GM12878 (cell line): ENCODE measurements around the gene PRR7. TPM values are rescaled to one million over a fixed set of nuclear protein-coding genes. Genes with fewer than 3 reads are reported as not detected.
A peak's percentile ranks its signal among the peaks of the same experiment; 100 is the strongest.

Source experiments
- ATAC-seq: fragments of 200-7000 bp; cut with Tn5 transposase; 3 replicates; pipeline ENCODE4 v1.9.1; 2020; ENCODE audit warnings: mild to moderate bottlenecking, moderate library complexity
- BruUV-seq: library from RNA; stranded (reverse); fragments of 400-500 nt; replicated peaks from 2 replicates; lab custom pipeline; 2021; lab: Mats Ljungman, UMichigan
- CTCF ChIA-PET: fragments of 300-600 bp; sonication (Branson Sonifier 250); formaldehyde crosslinking; extraction: SDS; loops from one replicate; lab custom pipeline; 2021; ENCODE audit warnings: inconsistent platforms; lab: Yijun Ruan, JAX
- POLR2A ChIA-PET: fragments of 350-600 bp; formaldehyde crosslinking; extraction: SDS; loops from one replicate; lab custom pipeline; 2021; ENCODE audit warnings: inconsistent platforms; lab: Charles Lee
- RAD21 ChIA-PET: fragments of 300-600 bp; sonication (Branson Sonifier 250); formaldehyde crosslinking; loops from one replicate; lab custom pipeline; 2023; ENCODE audit warnings: antibody characterized with exemption; ENCODE audit not compliant: unreplicated experiment; lab: Charles Lee
- SMC1A ChIA-PET: fragments of 300-600 bp; sonication (Branson Sonifier 250); formaldehyde crosslinking; loops from one replicate; lab custom pipeline; 2023; ENCODE audit not compliant: unreplicated experiment, uncharacterized antibody; lab: Charles Lee
- DNase-seq: peaks from one replicate; pipeline ENCODE4 v3.0.0-alpha.2; 2011; ENCODE audit warnings: low read depth, low spot score
- FAIRE-seq: peaks from 3 replicates; lab custom pipeline; 2011; peaks lifted over from hg19 to GRCh38; lab: Jason Lieb, UNC
- H2AFZ ChIP-seq: 2 replicates; pipeline ENCODE4 v1.6.0; 2011; ENCODE audit warnings: low read depth, low read length, control low read depth; ENCODE audit not compliant: control insufficient read depth
- H3K27ac ChIP-seq: 2 replicates; pipeline ENCODE4 v1.5.1; 2011; ENCODE audit warnings: control low read depth; ENCODE audit not compliant: control insufficient read depth, insufficient read depth
- H3K27me3 ChIP-seq, 2 experiments: replicated peaks in 1 of 2; 2 replicates each; pipeline versions ENCODE4 v1.6.0 to v1.6.1; 2011; ENCODE audit warnings: low read length in 1 of 2; ENCODE audit not compliant: control insufficient read depth in 2 of 2, insufficient read depth in 2 of 2
- H3K36me3 ChIP-seq, 2 experiments: 2 replicates each; pipeline ENCODE4 v1.5.1; 2011; ENCODE audit warnings: low read length in 1 of 2; ENCODE audit not compliant: control insufficient read depth in 2 of 2, insufficient read depth in 2 of 2
- H3K4me1 ChIP-seq: 2 replicates; pipeline ENCODE4 v1.6.1; 2011; ENCODE audit warnings: mild to moderate bottlenecking, low read length, moderate library complexity, mixed read lengths; ENCODE audit not compliant: control insufficient read depth, insufficient read depth
- H3K4me2 ChIP-seq: 2 replicates; pipeline ENCODE4 v1.6.0; 2011; ENCODE audit warnings: control low read depth; ENCODE audit not compliant: control insufficient read depth, insufficient read depth
- H3K4me3 ChIP-seq: fragments of 200-600 bp; sonication (generic); 2 replicates; pipeline ENCODE4 v1.5.1; 2016
- H3K79me2 ChIP-seq: 2 replicates; pipeline ENCODE4 v1.6.0; 2011; ENCODE audit warnings: low read length; ENCODE audit not compliant: control insufficient read depth, insufficient read depth
- H3K9ac ChIP-seq: 2 replicates; pipeline ENCODE4 v1.8.0; 2011; ENCODE audit warnings: low read length, control low read depth, mixed read lengths; ENCODE audit not compliant: control insufficient read depth, insufficient read depth
- H3K9me3 ChIP-seq: replicated peaks from 3 replicates; pipeline ENCODE4 v1.5.1; 2011; ENCODE audit warnings: mild to moderate bottlenecking, low read length; ENCODE audit not compliant: control insufficient read depth, insufficient read depth
- H4K20me1 ChIP-seq: 2 replicates; pipeline ENCODE4 v1.6.0; 2011; ENCODE audit not compliant: control insufficient read depth, insufficient read depth
- CUX1 ChIP-seq: IDR thresholded peaks from 2 replicates; pipeline ENCODE4 v1.6.1; 2012; ENCODE audit warnings: improper control_type of control experiment, low read depth, low read length; ENCODE audit not compliant: insufficient replicate concordance
- GATAD2B ChIP-seq: fragments of 450-650 bp; conservative IDR thresholded peaks from 2 replicates; pipeline ENCODE4 v1.6.1; 2017; ENCODE audit warnings: low read depth, mild to moderate bottlenecking, moderate library complexity
- NFYB ChIP-seq: IDR thresholded peaks from 2 replicates; pipeline ENCODE4 v1.6.1; 2011; ENCODE audit warnings: low read depth, mild to moderate bottlenecking, low read length, improper control_type of control experiment, moderate library complexity; ENCODE audit not compliant: insufficient read depth
- NR2C2 ChIP-seq: IDR thresholded peaks from 2 replicates; pipeline ENCODE4 v1.6.1; 2011; ENCODE audit warnings: borderline replicate concordance, low read depth; ENCODE audit not compliant: control insufficient read depth, insufficient read length
- PRDM15 ChIP-seq: fragments of 450-650 bp; formaldehyde crosslinking; IDR thresholded peaks from 2 replicates; pipeline ENCODE4 v1.4.0; 2020; ENCODE audit warnings: mild to moderate bottlenecking, moderate library complexity
- SIN3A ChIP-seq: IDR thresholded peaks from 2 replicates; pipeline ENCODE4 v1.6.1; 2012; ENCODE audit warnings: low read depth, low read length, improper control_type of control experiment
- SUPT20H ChIP-seq: IDR thresholded peaks from 2 replicates; pipeline ENCODE4 v1.6.1; 2011; ENCODE audit warnings: low read depth, mild to moderate bottlenecking, low read length, moderate library complexity, borderline replicate concordance; ENCODE audit not compliant: control insufficient read depth
- WGBS: methylation state at CpG from one replicate; pipeline ENCODE4 v1.1.6; 2016; ENCODE audit warnings: low lambda C conversion rate; ENCODE audit not compliant: insufficient replicate concordance, insufficient coverage; ENCODE audit errors: missing lambda C conversion rate; 5-methylcytosine and 5-hydroxymethylcytosine counted together
- in situ Hi-C: fragments of 300-500 bp; cut with MboI; formaldehyde crosslinking; loops from 9 replicates; pipeline ENCODE4 v1.14.3; 2018; ENCODE audit warnings: mixed read lengths
- intact Hi-C: fragments of 100-400 bp; cut with micrococcal nuclease; formaldehyde crosslinking; loops from one replicate; pipeline ENCODE4 v1.14.2; 2022; ENCODE audit not compliant: unreplicated experiment
- polyA plus RNA-seq, 11 experiments: library from polyadenylated mRNA; depleted of rRNA in 4 of 11; unstranded in 6 of 11; stranded (reverse) in 5 of 11; fragments of >200 nt; fragmentation: Nextera tagmentation in 4 of 11; fragmentation: Illumina TruSeq in 1 of 11; extraction: Ambion mirVana in 4 of 11; extraction: Trizol in 1 of 11; gene quantifications; 1 replicate in 1 of 11; 2 replicates in 10 of 11; pipeline versions ENCODE4 v1.2.1 to v1.2.3, GENCODE V29; 2011 to 2016; ENCODE audit warnings: inconsistent platforms in 2 of 11, missing spikeins in 2 of 11, low read depth in 1 of 11
- total RNA-seq, 4 experiments: library from RNA; depleted of rRNA in 3 of 4; stranded (reverse); fragments of >200 nt in 3 of 4; fragmentation: Illumina TruSeq in 1 of 4; extraction: Trizol in 1 of 4; gene quantifications; 2 replicates each; pipeline versions ENCODE4 v1.2.1 to v1.2.3, GENCODE V29; 2013 to 2021

PRR7 gene
- total and polyA plus RNA-seq, 10 of the 15 experiments (the other 5 are each of a cell fraction or from before 2014, with no cell fraction given) = 0.09 to 18.8 (median 4.6) TPM; not detected in 2

- Histone ChIP-seq H4K20me1 (no peaks in the 10 kb centered on the region), H3K79me2 (peaks cover 4% of the 10 kb centered on the region), H3K4me2 (no peak overlapping the region), H3K9ac (no peak overlapping the region), H3K27me3 (no peaks in the 10 kb centered on the region), H3K27ac (no peak overlapping the region), H2AFZ (no peak overlapping the region), H3K9me3 (no peaks in the 10 kb centered on the region), H3K4me1 (peaks cover 2% of the 10 kb centered on the region), H3K36me3 (peaks cover 42 to 55% of the 10 kb centered on the region in 2 experiments), H3K4me3 (no peak overlapping the region)
- ATAC-seq (no peak), DNase-seq (no peak), FAIRE-seq (no peak)
- intact Hi-C loops = no loop called here
- WGBS = 100% methylated on average over 4 of the region's 4 CpGs
- POLR2A ChIA-PET = interaction anchor here (1.3 to 2.4 kb wide), 4 partner anchors 8 to 11 kb away, joined by 3 to 7 read pairs (median 6); partner anchors contain the start of gene GRK6
- no TSS peak for BruUV-seq
- RAD21 ChIA-PET = interaction anchor here (0.5 kb wide), 1 partner anchor 351 kb away, joined by 3 read pairs; the partner anchor contains the start of gene FGFR4
- TF ChIP-seq CUX1 (no peak), NFYB (peak; percentile 62; the same call in 1 of the 2 replicates), SIN3A (no peak), SUPT20H (no peak), GATAD2B (no peak), PRDM15 (no peak), NR2C2 (no peak)
- in situ Hi-C loops = no loop called here
- CTCF ChIA-PET = interaction anchor here (1.7 kb wide), 1 partner anchor 34 kb away, joined by 8 read pairs; no protein-coding TSS in a partner anchor
- SMC1A ChIA-PET = interaction anchor here (0.9 to 2.0 kb wide), 4 partner anchors 9 to 65 kb away, joined by 3 to 6 read pairs (median 4); partner anchors contain the start of gene PRR7
Observed at GRCh38 chr5:177437623-177438022, 9.0 kb upstream of the PRR7 start.
